HepG2 (cell line): Measurements from ENCODE around the gene DCST2. TPM values are rescaled to one million over a fixed set of nuclear protein-coding genes. Genes with fewer than 3 reads are reported as not detected.

Experiments
- ARNT2 ChIP-seq: sonication (generic); formaldehyde crosslinking; IDR thresholded peaks from 2 replicates; pipeline ENCODE4 v1.8.0; 2022; ENCODE audit warnings: mild to moderate bottlenecking, low read depth, missing genetic modification reagents, moderate library complexity
- FIP1L1 ChIP-seq: fragments of 200-400 bp; formaldehyde crosslinking; IDR thresholded peaks from 2 replicates; pipeline ENCODE4 v1.6.1; 2018; ENCODE audit warnings: low read depth, mild to moderate bottlenecking, low read length, moderate library complexity, borderline replicate concordance; ENCODE audit not compliant: insufficient read depth
- FOXA3 ChIP-seq: IDR thresholded peaks from 2 replicates; pipeline ENCODE4 v1.6.1; 2016; ENCODE audit warnings: missing genetic modification reagents, missing compliant biosample characterization
- HMG20B ChIP-seq: conservative IDR thresholded peaks from 2 replicates; pipeline ENCODE4 v1.6.1; 2016; ENCODE audit warnings: missing genetic modification reagents, missing compliant biosample characterization
- MED13 ChIP-seq: sonication (generic); formaldehyde crosslinking; IDR thresholded peaks from 2 replicates; pipeline ENCODE4 v1.5.0; 2020; ENCODE audit warnings: missing genetic modification reagents
- NR2C2 ChIP-seq: sonication (generic); formaldehyde crosslinking; IDR thresholded peaks from 2 replicates; pipeline ENCODE4 v1.4.0; 2020; ENCODE audit warnings: missing genetic modification reagents, mild to moderate bottlenecking, moderate library complexity, borderline replicate concordance
- PHF8 ChIP-seq: sonication (generic); formaldehyde crosslinking; IDR thresholded peaks from 2 replicates; pipeline ENCODE4 v1.5.0; 2020; ENCODE audit warnings: missing genetic modification reagents
- POLR2A ChIP-seq, 2 experiments: IDR thresholded peaks; 2 replicates each; pipeline ENCODE4 v1.6.1; 2011; ENCODE audit warnings: low read depth in 2 of 2, low read length in 2 of 2, mild to moderate bottlenecking in 1 of 2, moderate library complexity in 1 of 2; ENCODE audit not compliant: insufficient read depth in 1 of 2
- RAD51 ChIP-seq: fragments of 450-650 bp; IDR thresholded peaks from 2 replicates; pipeline ENCODE4 v1.6.1; 2016; ENCODE audit warnings: borderline replicate concordance
- ZBTB3 ChIP-seq: sonication (generic); formaldehyde crosslinking; IDR thresholded peaks from 2 replicates; pipeline ENCODE4 v1.4.0; 2020; ENCODE audit warnings: low read depth, mild to moderate bottlenecking, moderate library complexity, missing genetic modification reagents, borderline replicate concordance
- ZBTB38 ChIP-seq: sonication (generic); formaldehyde crosslinking; IDR thresholded peaks from 2 replicates; pipeline ENCODE4 v1.5.1; 2020; ENCODE audit warnings: mild to moderate bottlenecking, missing genetic modification reagents
- ZNF274 ChIP-seq: sonication (generic); formaldehyde crosslinking; IDR thresholded peaks from 2 replicates; pipeline ENCODE4 v1.5.1; 2020; ENCODE audit warnings: mild to moderate bottlenecking, missing genetic modification reagents
- polyA plus RNA-seq, 8 experiments: library from polyadenylated mRNA; depleted of rRNA in 3 of 8; stranded (reverse) in 7 of 8; unstranded in 1 of 8; fragments of >200 nt; fragmentation: Illumina TruSeq in 4 of 8; extraction: Trizol in 4 of 8; gene quantifications; 2 replicates each; pipeline versions ENCODE4 v1.2.1 to v1.2.3, GENCODE V29; 2011 to 2016; ENCODE audit warnings: low read depth in 4 of 8, missing spikeins in 1 of 8, mixed read lengths in 1 of 8; ENCODE audit not compliant: insufficient read depth in 1 of 8
- total RNA-seq, 5 experiments: library from RNA; depleted of rRNA; stranded (reverse); fragments of >200 nt; fragmentation: Illumina TruSeq; extraction: Trizol; gene quantifications; 2 replicates each; pipeline ENCODE4 v1.2.3, GENCODE V29; 2016; ENCODE audit warnings: low read depth in 1 of 5
- TF ChIP-seq, protein P1 (sequence below): sonication (generic); formaldehyde crosslinking; IDR thresholded peaks from 2 replicates; pipeline ENCODE4 v1.4.0; 2020; ENCODE audit warnings: missing genetic modification reagents
- TF ChIP-seq, protein P2 (sequence below): IDR thresholded peaks from 2 replicates; pipeline ENCODE4 v1.4.0; 2020; ENCODE audit warnings: mild to moderate bottlenecking, missing genetic modification reagents
- TF ChIP-seq, protein P3 (sequence below): IDR thresholded peaks from 2 replicates; pipeline ENCODE4 v1.6.1; 2016; ENCODE audit warnings: low read depth

Gene DCST2
- total and polyA plus RNA-seq, 2 of the 13 experiments (the other 11 are each of a cell fraction or from before 2014, with no cell fraction given): 0.74 TPM; not detected in 1

DNA sequence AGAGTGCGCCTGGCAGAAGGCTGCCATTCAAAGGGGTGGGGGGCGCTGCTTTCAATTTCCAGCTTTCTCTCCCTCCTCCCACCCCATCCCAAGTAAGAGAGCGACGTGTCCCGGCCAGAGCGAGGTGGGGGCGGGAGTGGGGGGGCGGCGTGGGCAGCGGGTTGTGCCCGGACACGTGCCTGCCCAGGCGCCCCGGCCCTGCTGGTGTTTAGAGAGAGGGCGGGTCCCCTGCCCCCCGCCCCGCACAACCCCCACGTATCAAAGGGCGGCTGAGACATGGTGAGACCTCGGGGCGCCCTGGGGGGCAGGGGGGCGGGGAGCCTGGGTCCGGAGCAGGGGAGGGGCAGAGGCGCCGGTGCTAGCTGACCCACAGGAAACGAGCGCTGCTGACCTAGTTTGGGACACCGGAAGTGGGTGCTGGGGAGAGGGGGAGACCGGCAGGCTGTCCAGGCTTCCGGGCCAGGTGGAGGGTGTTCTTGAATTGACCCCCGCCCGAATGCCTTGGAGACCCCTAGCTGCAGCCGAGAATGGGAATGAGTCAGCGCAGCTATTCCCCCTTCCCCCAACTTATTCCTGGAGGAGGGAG, 29.7 kb downstream of the DCST2 start (continued):
- TF ChIP-seq FIP1L1: no peak
- TF ChIP-seq, protein P1, sequence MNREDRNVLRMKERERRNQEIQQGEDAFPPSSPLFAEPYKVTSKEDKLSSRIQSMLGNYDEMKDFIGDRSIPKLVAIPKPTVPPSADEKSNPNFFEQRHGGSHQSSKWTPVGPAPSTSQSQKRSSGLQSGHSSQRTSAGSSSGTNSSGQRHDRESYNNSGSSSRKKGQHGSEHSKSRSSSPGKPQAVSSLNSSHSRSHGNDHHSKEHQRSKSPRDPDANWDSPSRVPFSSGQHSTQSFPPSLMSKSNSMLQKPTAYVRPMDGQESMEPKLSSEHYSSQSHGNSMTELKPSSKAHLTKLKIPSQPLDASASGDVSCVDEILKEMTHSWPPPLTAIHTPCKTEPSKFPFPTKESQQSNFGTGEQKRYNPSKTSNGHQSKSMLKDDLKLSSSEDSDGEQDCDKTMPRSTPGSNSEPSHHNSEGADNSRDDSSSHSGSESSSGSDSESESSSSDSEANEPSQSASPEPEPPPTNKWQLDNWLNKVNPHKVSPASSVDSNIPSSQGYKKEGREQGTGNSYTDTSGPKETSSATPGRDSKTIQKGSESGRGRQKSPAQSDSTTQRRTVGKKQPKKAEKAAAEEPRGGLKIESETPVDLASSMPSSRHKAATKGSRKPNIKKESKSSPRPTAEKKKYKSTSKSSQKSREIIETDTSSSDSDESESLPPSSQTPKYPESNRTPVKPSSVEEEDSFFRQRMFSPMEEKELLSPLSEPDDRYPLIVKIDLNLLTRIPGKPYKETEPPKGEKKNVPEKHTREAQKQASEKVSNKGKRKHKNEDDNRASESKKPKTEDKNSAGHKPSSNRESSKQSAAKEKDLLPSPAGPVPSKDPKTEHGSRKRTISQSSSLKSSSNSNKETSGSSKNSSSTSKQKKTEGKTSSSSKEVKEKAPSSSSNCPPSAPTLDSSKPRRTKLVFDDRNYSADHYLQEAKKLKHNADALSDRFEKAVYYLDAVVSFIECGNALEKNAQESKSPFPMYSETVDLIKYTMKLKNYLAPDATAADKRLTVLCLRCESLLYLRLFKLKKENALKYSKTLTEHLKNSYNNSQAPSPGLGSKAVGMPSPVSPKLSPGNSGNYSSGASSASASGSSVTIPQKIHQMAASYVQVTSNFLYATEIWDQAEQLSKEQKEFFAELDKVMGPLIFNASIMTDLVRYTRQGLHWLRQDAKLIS (CRISPR knock-in tag): no peak
- 0 out of 2 replicates have a peak, but pooled peaks have one; percentile 28 for TF ChIP-seq PHF8 (CRISPR knock-in tag)
- TF ChIP-seq HMG20B (CRISPR knock-in tag): no peak
- no peak for TF ChIP-seq ZBTB3
- TF ChIP-seq POLR2A (IDR thresholded peaks at IDR 0.05; ENCODE audit: insufficient read depth in 1 of 2, low read depth in 2 of 2, low read length in 2 of 2): peak in 1 of 2 experiments; percentile 35; a peak in 1 of 4 replicates
- 0 out of 2 replicates have a peak, but pooled peaks have one; percentile 29 for TF ChIP-seq MED13 (CRISPR knock-in tag)
- TF ChIP-seq ZNF274 (CRISPR knock-in tag): no peak
- peak; percentile 70; the same call in 1 of the 2 replicates for TF ChIP-seq ARNT2 (CRISPR knock-in tag)
- TF ChIP-seq FOXA3 (CRISPR knock-in tag): 0 out of 2 replicates have a peak, but pooled peaks have one; percentile 34
- TF ChIP-seq NR2C2 (CRISPR knock-in tag): peak; percentile 35; the same call in 1 of the 2 replicates
- TF ChIP-seq ZBTB38 (CRISPR knock-in tag): 0 out of 2 replicates have a peak, but pooled peaks have one; percentile 26
- TF ChIP-seq, protein P2, sequence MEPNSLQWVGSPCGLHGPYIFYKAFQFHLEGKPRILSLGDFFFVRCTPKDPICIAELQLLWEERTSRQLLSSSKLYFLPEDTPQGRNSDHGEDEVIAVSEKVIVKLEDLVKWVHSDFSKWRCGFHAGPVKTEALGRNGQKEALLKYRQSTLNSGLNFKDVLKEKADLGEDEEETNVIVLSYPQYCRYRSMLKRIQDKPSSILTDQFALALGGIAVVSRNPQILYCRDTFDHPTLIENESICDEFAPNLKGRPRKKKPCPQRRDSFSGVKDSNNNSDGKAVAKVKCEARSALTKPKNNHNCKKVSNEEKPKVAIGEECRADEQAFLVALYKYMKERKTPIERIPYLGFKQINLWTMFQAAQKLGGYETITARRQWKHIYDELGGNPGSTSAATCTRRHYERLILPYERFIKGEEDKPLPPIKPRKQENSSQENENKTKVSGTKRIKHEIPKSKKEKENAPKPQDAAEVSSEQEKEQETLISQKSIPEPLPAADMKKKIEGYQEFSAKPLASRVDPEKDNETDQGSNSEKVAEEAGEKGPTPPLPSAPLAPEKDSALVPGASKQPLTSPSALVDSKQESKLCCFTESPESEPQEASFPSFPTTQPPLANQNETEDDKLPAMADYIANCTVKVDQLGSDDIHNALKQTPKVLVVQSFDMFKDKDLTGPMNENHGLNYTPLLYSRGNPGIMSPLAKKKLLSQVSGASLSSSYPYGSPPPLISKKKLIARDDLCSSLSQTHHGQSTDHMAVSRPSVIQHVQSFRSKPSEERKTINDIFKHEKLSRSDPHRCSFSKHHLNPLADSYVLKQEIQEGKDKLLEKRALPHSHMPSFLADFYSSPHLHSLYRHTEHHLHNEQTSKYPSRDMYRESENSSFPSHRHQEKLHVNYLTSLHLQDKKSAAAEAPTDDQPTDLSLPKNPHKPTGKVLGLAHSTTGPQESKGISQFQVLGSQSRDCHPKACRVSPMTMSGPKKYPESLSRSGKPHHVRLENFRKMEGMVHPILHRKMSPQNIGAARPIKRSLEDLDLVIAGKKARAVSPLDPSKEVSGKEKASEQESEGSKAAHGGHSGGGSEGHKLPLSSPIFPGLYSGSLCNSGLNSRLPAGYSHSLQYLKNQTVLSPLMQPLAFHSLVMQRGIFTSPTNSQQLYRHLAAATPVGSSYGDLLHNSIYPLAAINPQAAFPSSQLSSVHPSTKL: peak; percentile 29; the same call in 1 of the 2 replicates
- no peak for TF ChIP-seq RAD51
- TF ChIP-seq, protein P3, sequence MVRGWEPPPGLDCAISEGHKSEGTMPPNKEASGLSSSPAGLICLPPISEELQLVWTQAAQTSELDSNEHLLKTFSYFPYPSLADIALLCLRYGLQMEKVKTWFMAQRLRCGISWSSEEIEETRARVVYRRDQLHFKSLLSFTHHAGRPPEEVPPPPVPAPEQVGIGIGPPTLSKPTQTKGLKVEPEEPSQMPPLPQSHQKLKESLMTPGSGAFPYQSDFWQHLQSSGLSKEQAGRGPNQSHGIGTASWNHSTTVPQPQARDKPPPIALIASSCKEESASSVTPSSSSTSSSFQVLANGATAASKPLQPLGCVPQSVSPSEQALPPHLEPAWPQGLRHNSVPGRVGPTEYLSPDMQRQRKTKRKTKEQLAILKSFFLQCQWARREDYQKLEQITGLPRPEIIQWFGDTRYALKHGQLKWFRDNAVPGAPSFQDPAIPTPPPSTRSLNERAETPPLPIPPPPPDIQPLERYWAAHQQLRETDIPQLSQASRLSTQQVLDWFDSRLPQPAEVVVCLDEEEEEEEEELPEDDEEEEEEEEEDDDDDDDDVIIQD (CRISPR knock-in tag): no peak
